ENCODE measurements around the gene AKNAD1.

Gene AKNAD1

DNA sequence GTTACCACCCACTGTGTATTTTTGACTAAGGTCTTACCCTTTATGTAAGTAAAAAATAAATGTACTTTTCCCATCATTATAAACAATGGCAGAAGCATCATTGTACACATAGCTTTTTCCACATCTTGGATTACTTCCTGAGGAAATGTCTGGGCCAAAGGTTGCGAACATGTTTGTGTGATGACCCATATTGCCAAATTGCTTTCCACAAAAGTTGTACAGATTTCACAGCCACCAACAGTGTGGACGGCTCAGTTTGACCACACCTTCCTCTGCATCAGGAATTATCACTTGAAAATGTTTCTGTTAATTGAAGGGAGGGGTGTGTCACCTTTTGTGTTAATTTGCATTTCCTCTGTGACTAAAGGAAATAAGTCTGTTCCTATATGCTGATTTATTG is 25.7 kb downstream of the AKNAD1 start:
- Histone ChIP-seq H3K9me3 (ENCODE audit: insufficient read depth, low read length, severe bottlenecking) (no peaks in the 10 kb centered on the region), H4K20me1 (ENCODE audit: insufficient read depth, low read length) (no peaks in the 10 kb centered on the region), H2AFZ (ENCODE audit: low read depth, low read length) (no peak overlapping the region), H3K27ac (ENCODE audit: low read length) (no peak overlapping the region), H3K4me2 (ENCODE audit: insufficient read depth, low read length) (no peak overlapping the region), H3K4me1 (ENCODE audit: insufficient read depth, low read length) (peaks cover 8% of the 10 kb centered on the region), H3K4me3 (ENCODE audit: low read depth in 1 of 2, low read length in 2 of 2) (no peak overlapping the region), H3K9ac (ENCODE audit: low read depth, low read length) (no peak overlapping the region), H3K36me3 (ENCODE audit: insufficient read depth, low read length) (no peaks in the 10 kb centered on the region), H3K79me2 (ENCODE audit: insufficient read depth, low read length) (no peaks in the 10 kb centered on the region), H3K27me3 (ENCODE audit: insufficient read depth, low read length, poor library complexity) (no peaks in the 10 kb centered on the region)
- ATAC-seq (ENCODE audit: insufficient read depth, low read depth) (no peak), DNase-seq (no peak)
- TF ChIP-seq EZH2 (IDR thresholded peaks at IDR 0.05; ENCODE audit: borderline replicate concordance, low read depth, low read length, severe bottlenecking), result no peak
- TF ChIP-seq, protein P1, sequence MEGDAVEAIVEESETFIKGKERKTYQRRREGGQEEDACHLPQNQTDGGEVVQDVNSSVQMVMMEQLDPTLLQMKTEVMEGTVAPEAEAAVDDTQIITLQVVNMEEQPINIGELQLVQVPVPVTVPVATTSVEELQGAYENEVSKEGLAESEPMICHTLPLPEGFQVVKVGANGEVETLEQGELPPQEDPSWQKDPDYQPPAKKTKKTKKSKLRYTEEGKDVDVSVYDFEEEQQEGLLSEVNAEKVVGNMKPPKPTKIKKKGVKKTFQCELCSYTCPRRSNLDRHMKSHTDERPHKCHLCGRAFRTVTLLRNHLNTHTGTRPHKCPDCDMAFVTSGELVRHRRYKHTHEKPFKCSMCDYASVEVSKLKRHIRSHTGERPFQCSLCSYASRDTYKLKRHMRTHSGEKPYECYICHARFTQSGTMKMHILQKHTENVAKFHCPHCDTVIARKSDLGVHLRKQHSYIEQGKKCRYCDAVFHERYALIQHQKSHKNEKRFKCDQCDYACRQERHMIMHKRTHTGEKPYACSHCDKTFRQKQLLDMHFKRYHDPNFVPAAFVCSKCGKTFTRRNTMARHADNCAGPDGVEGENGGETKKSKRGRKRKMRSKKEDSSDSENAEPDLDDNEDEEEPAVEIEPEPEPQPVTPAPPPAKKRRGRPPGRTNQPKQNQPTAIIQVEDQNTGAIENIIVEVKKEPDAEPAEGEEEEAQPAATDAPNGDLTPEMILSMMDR (IDR thresholded peaks at IDR 0.05; ENCODE audit: borderline replicate concordance, extremely low read depth, low read length, poor library complexity, severe bottlenecking), result no peak

DNA sequence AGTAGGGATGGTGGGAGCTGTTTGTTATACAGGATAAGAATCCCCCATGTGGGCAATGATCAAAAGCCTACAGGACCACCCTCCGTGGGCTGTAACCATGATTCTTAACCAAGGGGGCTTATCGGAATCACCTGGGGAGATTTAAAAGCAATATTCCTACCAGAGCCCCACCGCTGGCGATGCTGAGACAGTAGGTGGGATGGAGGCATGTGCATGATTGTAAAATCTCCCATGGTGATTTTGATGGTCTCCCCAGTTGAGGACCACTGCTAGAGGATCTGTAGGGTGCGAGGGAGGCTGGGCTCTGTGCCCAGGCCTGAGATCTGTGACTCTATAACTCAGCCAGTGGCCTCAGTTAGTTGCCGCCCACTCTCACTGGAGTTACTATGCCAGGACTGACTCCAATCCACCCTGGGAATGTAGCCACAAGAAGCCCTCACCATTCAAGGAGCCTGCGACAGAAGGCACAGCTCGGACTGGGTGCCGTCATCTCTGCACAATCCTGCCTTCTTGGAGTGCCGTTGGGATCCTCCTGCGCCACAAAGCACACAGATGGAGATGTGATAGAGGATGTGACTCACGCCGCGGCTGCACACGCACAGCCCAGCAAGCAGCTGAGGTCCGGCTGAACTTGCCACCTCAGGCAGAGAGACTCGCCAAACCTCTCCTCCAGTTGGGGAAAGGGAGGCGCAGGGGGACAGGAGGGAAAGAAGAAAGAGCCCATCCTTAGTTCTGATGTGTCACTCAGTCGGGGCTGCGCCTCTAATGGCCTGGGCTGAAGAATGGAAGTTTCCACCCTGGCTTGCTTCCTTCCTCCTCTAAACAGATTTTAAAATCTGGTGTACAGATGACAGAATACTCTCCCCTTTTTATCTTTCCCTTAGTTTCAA is 26.5 kb downstream of the AKNAD1 start:
- Histone ChIP-seq H3K36me3 (ENCODE audit: insufficient read depth, low read length) (no peaks in the 10 kb centered on the region), H3K27ac (ENCODE audit: low read length) (no peak overlapping the region), H3K4me2 (ENCODE audit: insufficient read depth, low read length) (no peak overlapping the region), H3K4me1 (ENCODE audit: insufficient read depth, low read length) (peaks cover 8% of the 10 kb centered on the region), H3K9ac (ENCODE audit: low read depth, low read length) (no peak overlapping the region), H3K4me3 (ENCODE audit: low read depth in 1 of 2, low read length in 2 of 2) (no peak overlapping the region), H2AFZ (ENCODE audit: low read depth, low read length) (no peak overlapping the region), H3K79me2 (ENCODE audit: insufficient read depth, low read length) (no peaks in the 10 kb centered on the region), H3K27me3 (ENCODE audit: insufficient read depth, low read length, poor library complexity) (no peaks in the 10 kb centered on the region), H3K9me3 (ENCODE audit: insufficient read depth, low read length, severe bottlenecking) (no peaks in the 10 kb centered on the region), H4K20me1 (ENCODE audit: insufficient read depth, low read length) (no peaks in the 10 kb centered on the region)
- ATAC-seq (ENCODE audit: insufficient read depth, low read depth) (no peak; the same call in 2 of the 3 replicates), DNase-seq (no peak)
- no peak for TF ChIP-seq EZH2 (IDR thresholded peaks at IDR 0.05; ENCODE audit: borderline replicate concordance, low read depth, low read length, severe bottlenecking)
- TF ChIP-seq, protein P1 (IDR thresholded peaks at IDR 0.05; ENCODE audit: borderline replicate concordance, extremely low read depth, low read length, poor library complexity, severe bottlenecking), result no peak

DNA sequence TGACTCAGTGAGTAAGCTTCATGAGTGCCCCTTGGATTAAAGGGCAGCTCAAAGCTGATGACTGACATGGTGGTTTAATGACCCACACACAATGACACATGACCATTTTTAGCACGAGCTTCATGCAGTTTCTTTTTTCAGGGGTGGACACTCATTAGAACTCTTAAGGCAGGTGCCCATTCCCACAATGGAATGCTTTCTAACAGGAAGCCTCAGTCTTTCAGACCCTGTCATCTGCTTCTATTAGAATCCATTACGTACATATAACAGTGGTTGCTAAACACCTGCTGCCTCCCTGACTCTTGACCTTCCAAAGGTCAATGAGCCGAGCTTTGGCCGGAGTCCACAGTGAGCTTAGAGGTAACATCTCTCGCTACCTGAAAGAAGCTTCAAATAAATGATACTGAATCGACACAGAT is 27.4 kb downstream of the AKNAD1 start:
- ATAC-seq (ENCODE audit: insufficient read depth, low read depth), result no peak
- Histone ChIP-seq H3K27ac (ENCODE audit: low read length) (no peak overlapping the region), H3K4me1 (ENCODE audit: insufficient read depth, low read length) (peaks cover 8% of the 10 kb centered on the region), H3K9ac (ENCODE audit: low read depth, low read length) (no peak overlapping the region), H3K9me3 (ENCODE audit: insufficient read depth, low read length, severe bottlenecking) (no peaks in the 10 kb centered on the region), H3K4me2 (ENCODE audit: insufficient read depth, low read length) (no peak overlapping the region), H3K27me3 (ENCODE audit: insufficient read depth, low read length, poor library complexity) (no peaks in the 10 kb centered on the region), H2AFZ (ENCODE audit: low read depth, low read length) (no peak overlapping the region), H3K79me2 (ENCODE audit: insufficient read depth, low read length) (no peaks in the 10 kb centered on the region), H4K20me1 (ENCODE audit: insufficient read depth, low read length) (no peaks in the 10 kb centered on the region), H3K36me3 (ENCODE audit: insufficient read depth, low read length) (no peaks in the 10 kb centered on the region), H3K4me3 (ENCODE audit: low read depth in 1 of 2, low read length in 2 of 2) (no peak overlapping the region)
- DNase-seq, result no peak
- TF ChIP-seq, protein P1 (IDR thresholded peaks at IDR 0.05; ENCODE audit: borderline replicate concordance, extremely low read depth, low read length, poor library complexity, severe bottlenecking), result no peak
- TF ChIP-seq EZH2 (IDR thresholded peaks at IDR 0.05; ENCODE audit: borderline replicate concordance, low read depth, low read length, severe bottlenecking), result no peak
